Epithelial cell of esophagus (primary cell): ENCODE data around the gene F8.
A peak's percentile ranks its signal among the peaks of the same experiment; 100 is the strongest.

Experiments used
- DNase-seq: peaks from one replicate; pipeline ENCODE4 v3.0.0; 2010; ENCODE audit warnings: low read depth
- H3K4me3 ChIP-seq: 2 replicates; pipeline ENCODE4 v1.5.1; 2011; ENCODE audit warnings: mild to moderate bottlenecking, low read length, control low read depth
- TF ChIP-seq, protein P1 (sequence below): IDR thresholded peaks from 2 replicates; pipeline ENCODE4 v1.5.1; 2011; ENCODE audit warnings: low read depth, mild to moderate bottlenecking, low read length, control low read depth, inconsistent platforms; ENCODE audit not compliant: insufficient read depth; ENCODE audit errors: missing control alignments

F8 gene

DNA sequence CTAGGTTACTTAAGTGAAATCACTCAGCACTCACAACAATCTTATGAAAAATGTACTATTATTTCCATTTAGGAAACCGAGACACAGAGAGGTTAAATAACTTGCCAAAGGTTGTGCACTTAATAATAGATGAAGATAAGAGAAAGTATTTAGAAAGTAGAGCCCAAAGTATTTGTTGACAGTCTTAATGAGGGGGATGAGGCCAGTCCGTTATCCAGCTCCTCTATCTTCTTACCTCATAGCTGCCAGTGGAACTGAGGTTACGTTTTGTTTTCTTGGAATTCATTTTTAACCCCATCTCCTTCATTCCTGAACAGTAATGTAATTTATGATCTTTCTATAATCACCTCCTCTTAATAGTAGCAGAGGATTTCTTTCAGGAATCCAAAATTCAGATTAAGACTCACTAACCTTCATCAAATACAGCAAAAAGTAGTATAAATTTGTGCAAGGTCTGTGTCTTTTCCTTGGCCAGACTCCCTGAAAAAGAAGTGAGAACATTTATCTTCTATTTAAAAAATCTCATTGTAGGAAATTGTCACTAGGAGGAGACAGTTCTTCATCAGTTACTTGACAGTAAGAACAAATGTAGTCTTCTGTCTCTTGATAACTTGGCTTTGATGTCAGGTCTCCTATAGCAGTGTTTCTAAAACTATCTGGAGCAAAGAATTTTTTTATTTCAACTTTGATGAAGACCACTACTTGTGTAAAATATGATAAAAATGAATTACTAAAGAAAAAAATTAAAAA lies 35.5 kb downstream of the F8 start:
- no peak overlapping the region for H3K4me3 ChIP-seq
- TF ChIP-seq, protein P1, sequence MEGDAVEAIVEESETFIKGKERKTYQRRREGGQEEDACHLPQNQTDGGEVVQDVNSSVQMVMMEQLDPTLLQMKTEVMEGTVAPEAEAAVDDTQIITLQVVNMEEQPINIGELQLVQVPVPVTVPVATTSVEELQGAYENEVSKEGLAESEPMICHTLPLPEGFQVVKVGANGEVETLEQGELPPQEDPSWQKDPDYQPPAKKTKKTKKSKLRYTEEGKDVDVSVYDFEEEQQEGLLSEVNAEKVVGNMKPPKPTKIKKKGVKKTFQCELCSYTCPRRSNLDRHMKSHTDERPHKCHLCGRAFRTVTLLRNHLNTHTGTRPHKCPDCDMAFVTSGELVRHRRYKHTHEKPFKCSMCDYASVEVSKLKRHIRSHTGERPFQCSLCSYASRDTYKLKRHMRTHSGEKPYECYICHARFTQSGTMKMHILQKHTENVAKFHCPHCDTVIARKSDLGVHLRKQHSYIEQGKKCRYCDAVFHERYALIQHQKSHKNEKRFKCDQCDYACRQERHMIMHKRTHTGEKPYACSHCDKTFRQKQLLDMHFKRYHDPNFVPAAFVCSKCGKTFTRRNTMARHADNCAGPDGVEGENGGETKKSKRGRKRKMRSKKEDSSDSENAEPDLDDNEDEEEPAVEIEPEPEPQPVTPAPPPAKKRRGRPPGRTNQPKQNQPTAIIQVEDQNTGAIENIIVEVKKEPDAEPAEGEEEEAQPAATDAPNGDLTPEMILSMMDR, result no peak
- DNase-seq, result no peak

DNA sequence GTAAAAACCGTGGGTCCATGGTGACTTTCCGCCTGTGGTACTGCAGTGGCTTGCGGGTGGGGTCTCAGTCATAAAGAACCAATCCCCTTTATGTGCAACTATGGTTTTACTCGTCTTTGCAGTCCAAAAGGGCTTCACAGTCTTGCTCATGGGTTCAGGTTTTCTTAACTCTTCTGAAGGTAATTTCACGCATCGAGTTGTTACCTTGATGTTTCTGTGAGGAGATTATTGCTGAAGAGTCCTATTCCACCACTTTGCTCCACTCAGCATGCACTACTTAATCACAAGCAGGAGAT lies 41.5 kb downstream of the F8 start:
- no peak overlapping the region for H3K4me3 ChIP-seq
- TF ChIP-seq, protein P1, result no peak

GRCh38 chrX:154980330-154981115 lies 42.0 kb downstream of the F8 start:
- DNase-seq, result peak; percentile 60
- TF ChIP-seq, protein P1, result peak; percentile 58
- peak overlapping the region; percentile 42 for H3K4me3 ChIP-seq

More for the DNA sequence above, 41.5 kb downstream of the F8 start:
- no peak for DNase-seq

- H3K4me3 ChIP-seq, result no peak overlapping the region
- TF ChIP-seq, protein P1, result no peak
- DNase-seq, result peak; percentile 2
Measured at GRCh38 chrX:154979629-154980028, 42.9 kb downstream of the F8 start.

- TF ChIP-seq, protein P1, result no peak
- H3K4me3 ChIP-seq, result no peak overlapping the region
- DNase-seq, result no peak
Measured at GRCh38 chrX:154968353-154968752, 54.2 kb downstream of the F8 start.

GRCh38 chrX:154967603-154968002 lies 54.9 kb downstream of the F8 start:
- TF ChIP-seq, protein P1, result no peak
- H3K4me3 ChIP-seq, result no peak overlapping the region
- peak; percentile 51 for DNase-seq
